A673 (cell line): Measurements from ENCODE around the gene LRCOL1. TPM values are rescaled to one million over a fixed set of nuclear protein-coding genes. Genes with fewer than 3 reads are reported as not detected.

Source experiments
- BruUV-seq: library from RNA; stranded (reverse); fragments of 400-500 nt; replicated peaks from 2 replicates; lab custom pipeline; 2021; lab: Mats Ljungman, UMichigan
- CTCF ChIA-PET: fragments of 300-600 bp; sonication (Branson Sonifier 250); formaldehyde crosslinking; loops from one replicate; lab custom pipeline; 2022; ENCODE audit warnings: antibody characterized with exemption; lab: Charles Lee
- POLR2A ChIA-PET: fragments of 300-600 bp; sonication (Branson Sonifier 250); formaldehyde crosslinking; loops from one replicate; lab custom pipeline; 2022; ENCODE audit warnings: antibody characterized with exemption; ENCODE audit not compliant: low non-redundant PET; lab: Charles Lee
- DNase-seq: peaks from one replicate; pipeline ENCODE4 v3.0.0-alpha.2; 2015; ENCODE audit warnings: low spot score
- H3K27ac ChIP-seq: fragments of 200-600 bp; sonication (generic); 2 replicates; pipeline ENCODE4 v1.5.1; 2016; ENCODE audit warnings: mixed run types, low read depth, mild to moderate bottlenecking, mixed read lengths, antibody characterized with exemption, low read length; ENCODE audit not compliant: poor library complexity, severe bottlenecking
- H3K27me3 ChIP-seq: fragments of 200-600 bp; sonication (generic); replicated peaks from 2 replicates; pipeline ENCODE4 v1.6.1; 2017; ENCODE audit warnings: mixed run types, low read depth, mild to moderate bottlenecking, mixed read lengths, antibody characterized with exemption, low read length; ENCODE audit not compliant: insufficient read depth, poor library complexity
- H3K36me3 ChIP-seq: fragments of 200-600 bp; sonication (generic); 2 replicates; pipeline ENCODE4 v1.6.1; 2016; ENCODE audit warnings: mixed run types, mild to moderate bottlenecking, mixed read lengths, antibody characterized with exemption, low read length; ENCODE audit not compliant: insufficient read depth, poor library complexity, severe bottlenecking
- H3K4me1 ChIP-seq: fragments of 200-600 bp; sonication (generic); 2 replicates; pipeline ENCODE4 v1.6.1; 2017; ENCODE audit warnings: mixed run types, mild to moderate bottlenecking, mixed read lengths, antibody characterized with exemption, low read length; ENCODE audit not compliant: insufficient read depth, poor library complexity, severe bottlenecking
- H3K4me3 ChIP-seq: fragments of 200-600 bp; sonication (generic); 2 replicates; pipeline ENCODE4 v1.5.1; 2016; ENCODE audit warnings: low read depth, mixed run types, mild to moderate bottlenecking, mixed read lengths, low read length; ENCODE audit not compliant: poor library complexity, severe bottlenecking
- H3K9me3 ChIP-seq: fragments of 200-600 bp; sonication (generic); 2 replicates; pipeline ENCODE4 v1.6.1; 2016; ENCODE audit warnings: mixed run types, low read depth, mild to moderate bottlenecking, mixed read lengths, antibody characterized with exemption, low read length; ENCODE audit not compliant: poor library complexity, severe bottlenecking
- CTCF ChIP-seq: fragments of 300-800, 200-600 bp; sonication (generic); conservative IDR thresholded peaks from 2 replicates; pipeline ENCODE4 v1.5.1; 2017; ENCODE audit warnings: low read depth, mild to moderate bottlenecking, antibody characterized with exemption, low read length, moderate library complexity, mixed read lengths
- EZH2 ChIP-seq: fragments of 200-600 bp; sonication (generic); IDR thresholded peaks from 2 replicates; pipeline ENCODE4 v1.6.1; 2017; ENCODE audit warnings: borderline replicate concordance, low read depth, mild to moderate bottlenecking, mixed read lengths, antibody characterized with exemption, low read length; ENCODE audit not compliant: poor library complexity, severe bottlenecking
- intact Hi-C: fragments of 100-400 bp; cut with micrococcal nuclease; formaldehyde crosslinking; loops from one replicate; pipeline ENCODE4 v1.10.0; 2022; ENCODE audit not compliant: unreplicated experiment
- total RNA-seq: library from RNA; stranded (reverse); gene quantifications from 2 replicates; pipeline ENCODE4 v1.2.3, GENCODE V29; 2021

The LRCOL1 gene
- total RNA-seq, 1 experiment from 2014 or later, result not detected

GRCh38 chr12:132568826-132569480 is 41.4 kb downstream of the LRCOL1 start:
- TF ChIP-seq CTCF, result no peak
- TF ChIP-seq EZH2, result no peak
- Histone ChIP-seq H3K4me1 (no peaks in the 10 kb centered on the region), H3K36me3 (peaks cover 30% of the 10 kb centered on the region), H3K9me3 (no peaks in the 10 kb centered on the region), H3K27ac (no peak overlapping the region), H3K27me3 (no peaks in the 10 kb centered on the region), H3K4me3 (no peak overlapping the region)
- ChIA-PET POLR2A (no interaction called here), CTCF (interaction anchor here (1.0 kb wide), 1 partner anchor 153 kb away, joined by 3 read pairs; no protein-coding TSS in a partner anchor)
- no TSS peak for BruUV-seq
- DNase-seq, result no peak
- intact Hi-C loops, result no loop called here

GRCh38 chr12:132568301-132568700 is 42.1 kb downstream of the LRCOL1 start:
- ChIA-PET POLR2A (no interaction called here), CTCF (no interaction called here)
- Histone ChIP-seq H3K4me1 (no peaks in the 10 kb centered on the region), H3K27ac (no peak overlapping the region), H3K4me3 (no peak overlapping the region), H3K36me3 (peaks cover 25% of the 10 kb centered on the region), H3K27me3 (no peaks in the 10 kb centered on the region), H3K9me3 (no peaks in the 10 kb centered on the region)
- DNase-seq, result no peak
- TF ChIP-seq CTCF (no peak), EZH2 (no peak)
- intact Hi-C loops, result no loop called here
- no TSS peak for BruUV-seq

GRCh38 chr12:132566516-132567131 is 43.8 kb downstream of the LRCOL1 start:
- Histone ChIP-seq H3K9me3 (no peaks in the 10 kb centered on the region), H3K27me3 (no peaks in the 10 kb centered on the region), H3K4me3 (no peak overlapping the region), H3K27ac (no peak overlapping the region), H3K4me1 (peaks cover 3% of the 10 kb centered on the region), H3K36me3 (peaks cover 23% of the 10 kb centered on the region)
- TF ChIP-seq CTCF, result no peak
- TF ChIP-seq EZH2, result no peak
- no TSS peak for BruUV-seq
- no peak for DNase-seq
- ChIA-PET CTCF (no interaction called here), POLR2A (no interaction called here)
- intact Hi-C loops, result no loop called here
